Umbilical cord (tissue), 1 donor: ENCODE results near the gene KIAA0040. TPM values are rescaled to one million over a fixed set of nuclear protein-coding genes. Genes with fewer than 3 reads are reported as not detected.

ENCODE experiments used
- total RNA-seq: library from RNA; depleted of rRNA; stranded (reverse); fragments of >200 nt; gene quantifications from one replicate; pipeline ENCODE4 v1.2.3, GENCODE V29; 2014; ENCODE audit warnings: low replicate concordance; ENCODE audit not compliant: insufficient read depth

The KIAA0040 gene
- total RNA-seq, 1 donor from 2014 or later, result 6.3 TPM

Other genes starting within 250 kb of the KIAA0040 start
- gene CACYBP, start 192.8 kb downstream of the KIAA0040 start, total RNA-seq, result 254 TPM
- gene MRPS14, start 169.4 kb downstream of the KIAA0040 start, total RNA-seq, result 38.5 TPM
- gene TNN, start 124.9 kb downstream of the KIAA0040 start, total RNA-seq, result not detected